Bone marrow (tissue), 2 donors: ENCODE results near the gene ATP5F1C.
A peak's percentile ranks its signal among the peaks of the same experiment; 100 is the strongest.
"Not testable (repeated sequence)": the region's sequence is repeated elsewhere in the genome, so short reads cannot be mapped to it uniquely, and the experiment has no call there.

Source experiments
- DNase-seq, 2 donors: peaks; one replicate each; lab custom pipeline; 2025; lab: John Stamatoyannopoulos, UW

Gene ATP5F1C

GRCh38 chr10:7787857-7788638, at the start of gene ATP5F1C, which contains the start of gene KIN:
ATP5F1C (plus strand) TSS chr10:7788177; CDS start chr10:7788208, 31 bp downstream.
KIN (minus strand) TSS chr10:7787993; CDS start chr10:7787933, 60 bp downstream.
- DNase-seq: peak; percentile 89 to 96

- DNase-seq: no peak
Measured at GRCh38 chr10:7738536-7739407, 49.2 kb upstream of the ATP5F1C start.

DNA sequence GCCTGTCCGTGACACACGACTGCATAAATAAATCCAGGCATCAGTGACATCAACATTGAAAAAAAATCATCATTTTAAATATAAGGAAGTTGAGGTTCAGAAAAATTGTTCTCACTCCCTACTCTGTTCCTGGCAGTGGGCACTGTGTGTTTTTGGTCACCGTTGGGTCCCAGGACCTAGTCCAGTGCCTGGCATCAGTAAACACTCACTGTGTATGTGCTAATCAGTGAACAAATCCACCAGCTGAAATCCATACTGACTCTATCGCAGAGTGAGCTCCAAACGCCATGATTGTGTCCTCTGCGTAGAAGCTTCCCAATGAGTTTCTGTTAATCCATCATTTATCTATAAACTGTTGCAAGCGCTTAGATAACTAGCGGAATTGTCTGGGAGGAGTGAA, 43.7 kb upstream of the ATP5F1C start:
- DNase-seq: no peak

- DNase-seq: not testable (repeated sequence)
Measured at GRCh38 chr10:7748637-7749036, 39.3 kb upstream of the ATP5F1C start.

- no peak for DNase-seq
Measured at GRCh38 chr10:7750222-7750621, 37.8 kb upstream of the ATP5F1C start.

DNA sequence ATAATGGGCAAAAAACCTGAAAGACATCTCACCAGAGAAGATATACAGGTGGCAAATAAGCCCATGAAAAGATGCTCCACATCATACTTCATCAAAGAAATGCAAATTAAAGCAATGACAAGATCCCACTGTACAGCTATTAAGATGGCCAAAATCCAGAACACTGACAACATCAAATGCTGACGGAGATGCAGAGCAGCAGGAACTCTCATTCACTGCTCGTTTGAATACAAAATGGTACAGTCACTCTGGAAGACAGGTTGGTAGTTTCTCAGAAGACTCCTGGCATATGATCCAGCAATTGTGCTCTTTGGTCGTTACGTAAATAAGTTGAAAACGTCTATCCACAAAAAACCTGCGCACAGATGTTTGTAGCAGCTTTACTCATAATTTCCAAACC, 35.7 kb upstream of the ATP5F1C start:
- no peak for DNase-seq

- no peak for DNase-seq
Measured at GRCh38 chr10:7755103-7755502, 32.9 kb upstream of the ATP5F1C start.

DNA sequence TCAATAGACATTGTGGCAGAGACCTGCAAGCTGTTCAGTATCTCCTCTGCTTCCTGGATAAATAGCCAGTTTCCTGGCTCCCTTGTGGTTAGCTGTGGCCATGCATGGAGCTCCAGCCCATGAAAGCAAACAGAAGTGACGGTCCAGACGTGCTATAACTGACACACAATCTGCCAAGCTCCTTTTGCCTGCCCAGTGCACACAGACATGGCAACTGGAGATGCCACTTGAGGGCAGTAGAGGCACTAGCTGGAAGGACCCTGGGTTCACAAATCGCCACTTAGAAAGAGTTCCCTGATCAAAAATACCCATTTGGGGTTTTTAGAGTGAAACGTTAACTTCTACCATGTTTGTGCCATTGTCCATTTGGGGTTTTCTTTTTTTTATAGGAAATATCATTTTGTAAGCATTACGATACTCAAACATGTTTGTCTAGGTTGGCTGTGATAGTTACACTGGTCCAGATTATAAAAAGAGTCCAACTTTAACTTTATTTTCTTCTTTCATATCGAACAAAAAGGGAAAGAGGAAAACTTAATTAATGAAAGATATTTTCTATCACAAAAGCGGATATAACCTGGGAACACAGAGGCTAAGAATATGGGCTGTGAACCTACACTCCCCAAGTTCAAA, 31.5 kb upstream of the ATP5F1C start:
- peak in 1 of 2 donors; percentile 26 for DNase-seq

DNA sequence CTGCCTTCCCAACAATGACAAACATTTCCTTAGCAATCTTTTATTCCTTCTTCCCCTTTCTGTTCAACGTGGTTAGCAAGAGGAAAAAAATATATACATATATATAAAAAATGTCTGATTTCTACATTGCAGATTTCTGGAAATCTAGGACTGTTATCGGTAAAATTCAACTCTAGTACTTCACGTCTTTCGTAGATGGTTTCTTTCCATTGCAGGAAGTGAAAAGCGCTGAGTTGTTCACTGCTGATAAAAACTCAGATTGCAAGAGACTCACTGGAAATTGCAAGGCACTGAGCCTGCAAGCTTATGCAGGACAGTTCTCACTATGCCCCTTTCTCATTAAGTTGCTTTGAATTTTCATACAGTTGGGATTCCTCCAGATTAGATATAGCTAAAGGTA, 24.0 kb upstream of the ATP5F1C start:
- DNase-seq: no peak

DNA sequence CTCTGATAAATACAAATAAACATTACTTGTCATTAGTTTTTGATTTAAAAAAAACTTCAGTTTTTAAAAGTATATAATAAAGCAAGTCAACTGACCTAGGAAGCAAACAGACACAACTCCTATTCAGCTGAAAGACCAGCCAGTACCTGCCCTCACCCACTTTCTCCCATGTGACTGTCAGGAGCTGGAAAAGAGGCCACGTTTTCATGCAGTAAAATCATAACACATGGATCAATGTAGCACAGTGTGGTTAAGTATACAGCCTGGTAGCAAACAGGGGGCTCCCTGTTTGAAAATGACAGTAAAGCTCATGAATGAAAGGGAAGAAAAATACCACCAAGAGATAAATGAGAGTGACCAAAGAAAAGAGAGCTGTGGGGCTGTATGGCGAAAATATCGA, 21.7 kb upstream of the ATP5F1C start:
- no peak for DNase-seq

DNA sequence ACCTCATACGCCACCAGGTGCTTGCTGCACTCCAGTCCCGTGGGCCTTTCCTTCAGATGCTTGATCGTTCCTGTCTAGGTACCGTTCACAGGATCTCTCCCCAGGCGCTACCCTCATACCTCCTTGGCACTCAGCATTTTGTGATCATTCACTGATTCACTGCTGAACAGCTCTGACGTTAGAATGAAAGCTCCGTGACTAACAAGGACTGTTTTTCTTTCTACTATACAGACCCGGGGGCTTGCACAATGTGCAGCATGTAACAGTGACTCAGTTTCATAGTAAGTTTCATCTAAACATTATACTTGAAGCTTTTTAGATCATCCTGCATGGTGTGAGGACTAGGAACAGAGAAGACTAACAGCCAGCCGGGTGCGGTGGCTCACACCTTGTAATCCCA, 20.8 kb upstream of the ATP5F1C start:
- no peak for DNase-seq

DNA sequence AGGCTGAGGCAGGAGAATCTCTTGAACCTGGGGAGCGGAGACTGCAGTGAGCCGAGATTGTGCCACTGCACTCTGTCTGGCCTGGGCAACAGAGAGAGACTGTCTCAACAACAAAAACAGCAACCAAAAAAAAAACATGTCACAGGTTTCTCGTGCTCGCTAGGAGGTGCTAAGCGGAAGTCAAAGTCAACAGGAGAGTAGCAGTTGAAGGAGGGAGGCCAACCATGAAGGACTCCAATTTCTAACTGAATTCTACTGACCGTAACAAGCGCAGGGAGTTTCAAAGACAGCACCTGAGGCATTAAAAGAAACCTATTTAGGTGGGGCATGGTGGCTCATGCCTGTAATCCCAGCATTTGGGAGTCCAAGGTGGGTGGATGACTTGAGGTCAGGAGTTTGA, 19.6 kb upstream of the ATP5F1C start:
- DNase-seq: no peak

DNA sequence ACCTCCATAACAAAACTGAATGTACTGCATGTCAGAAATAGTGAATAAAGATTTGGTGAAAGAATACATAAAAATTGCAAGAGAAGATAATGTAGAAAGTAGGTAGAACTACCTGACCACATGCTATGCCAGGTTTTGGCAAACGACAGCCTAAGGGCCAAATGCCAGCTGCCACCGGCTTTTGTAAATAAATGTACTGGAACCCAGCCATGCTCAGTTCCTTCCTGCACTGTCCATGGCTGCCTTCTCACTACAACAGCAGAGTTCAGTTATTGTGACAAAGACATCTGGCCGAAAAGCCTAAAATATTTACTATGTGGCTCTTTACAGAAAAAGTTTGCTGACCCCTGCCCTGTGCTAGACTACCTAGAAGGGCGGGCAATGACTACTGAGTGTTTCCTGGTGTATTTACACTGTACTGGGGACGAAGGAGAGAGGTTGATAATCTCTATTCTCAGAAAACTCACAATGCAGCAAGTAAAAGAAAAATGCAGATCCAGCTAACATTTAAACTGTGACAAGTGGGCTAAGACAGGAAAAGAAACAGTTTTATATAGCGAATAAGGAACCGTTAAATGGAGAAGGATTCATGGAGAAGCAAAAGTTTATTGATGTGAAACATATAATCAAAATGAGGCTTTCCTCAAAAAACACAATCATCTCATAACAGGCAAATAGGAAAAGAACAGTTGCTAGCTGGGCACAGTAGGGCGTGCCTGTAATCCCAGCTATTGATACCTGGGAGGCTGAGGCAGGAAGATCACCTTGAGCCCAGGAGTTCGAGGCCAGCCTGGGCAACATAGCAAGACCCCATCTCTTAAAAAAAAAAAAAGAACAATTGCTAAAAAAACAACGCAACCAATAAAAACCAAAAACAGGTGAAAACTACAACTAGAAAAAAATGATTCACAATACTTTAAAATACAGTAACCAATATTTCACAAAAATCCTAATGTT, 13.9 kb upstream of the ATP5F1C start:
- DNase-seq: no peak

GRCh38 chr10:7776777-7777176, 11.2 kb upstream of the ATP5F1C start:
- DNase-seq: no peak

DNA sequence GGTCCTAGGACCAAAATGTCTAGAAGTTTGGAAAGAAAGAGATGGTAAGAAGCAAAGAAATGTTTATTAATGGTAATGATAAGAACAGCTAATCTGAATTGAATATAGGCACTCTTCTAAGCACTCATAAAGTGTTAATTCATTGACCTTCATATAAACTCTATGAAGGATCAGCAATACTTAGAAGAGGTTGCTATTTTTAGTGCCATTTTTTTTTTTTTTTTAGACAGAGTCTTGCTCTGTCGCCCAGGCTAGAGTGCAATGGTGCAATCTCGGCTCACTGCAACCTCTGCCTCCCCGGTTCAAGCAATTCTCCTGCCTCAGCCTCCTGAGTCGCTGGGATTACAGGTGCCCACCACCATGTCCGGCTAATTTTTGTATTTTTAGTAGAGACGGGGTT, 5.8 kb upstream of the ATP5F1C start:
- not testable (repeated sequence) for DNase-seq

DNA sequence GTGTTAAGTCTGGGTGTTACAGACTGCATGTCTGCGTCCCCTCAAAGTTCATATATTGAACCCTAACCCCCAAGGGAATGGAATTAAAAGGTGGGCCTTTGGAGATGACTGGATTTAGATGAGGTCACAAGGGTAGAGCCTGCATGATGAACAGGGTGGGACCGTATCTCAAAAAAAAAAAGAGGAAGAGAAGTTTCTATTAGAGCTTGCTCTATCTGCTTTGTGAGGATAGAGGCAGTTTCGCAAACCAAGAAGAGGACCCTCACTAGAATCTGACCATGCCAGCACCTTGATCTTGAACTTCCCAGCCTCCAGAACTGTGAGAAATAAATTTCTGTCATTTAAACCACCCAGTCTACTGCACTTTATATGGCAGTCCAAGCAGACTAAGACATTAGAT, 1.5 kb upstream of the ATP5F1C start:
- no peak for DNase-seq

DNA sequence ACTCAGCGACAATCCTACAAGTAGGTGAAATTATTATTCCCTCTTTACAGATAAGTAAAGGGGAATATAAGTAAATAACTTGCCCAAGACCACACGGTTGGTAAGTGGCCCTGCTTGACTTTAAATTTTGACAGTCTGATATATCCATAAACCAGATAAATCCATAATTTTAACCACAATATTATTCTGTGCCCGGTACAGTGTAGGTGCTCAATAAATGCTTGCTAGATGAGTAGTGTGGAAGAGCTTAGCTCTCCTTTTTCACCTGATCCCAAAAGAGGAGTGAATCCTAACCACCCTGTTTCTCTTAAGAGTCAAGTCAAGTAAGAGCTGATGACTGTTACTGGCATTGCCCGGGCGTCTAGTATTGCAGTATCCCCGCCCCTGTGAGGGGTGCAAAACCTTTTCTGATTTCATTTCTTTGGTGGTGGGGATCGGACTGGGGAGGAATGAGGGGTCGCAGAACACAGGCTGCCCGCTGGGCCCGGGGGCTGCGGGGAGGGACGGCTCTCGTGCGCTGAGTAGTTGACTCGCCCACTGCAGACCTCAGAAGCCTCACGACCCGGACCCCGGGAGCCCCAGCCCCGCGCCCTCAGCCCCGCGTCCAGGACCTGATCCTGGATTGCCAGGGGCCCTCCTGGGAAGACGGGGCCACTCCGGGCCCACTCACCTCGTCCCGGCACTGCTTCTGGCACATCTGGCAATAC, 674 bp upstream of the ATP5F1C start:
- DNase-seq: no peak

GRCh38 chr10:7788639-7789286, 786 bp downstream of the ATP5F1C start:
- DNase-seq: no peak

DNA sequence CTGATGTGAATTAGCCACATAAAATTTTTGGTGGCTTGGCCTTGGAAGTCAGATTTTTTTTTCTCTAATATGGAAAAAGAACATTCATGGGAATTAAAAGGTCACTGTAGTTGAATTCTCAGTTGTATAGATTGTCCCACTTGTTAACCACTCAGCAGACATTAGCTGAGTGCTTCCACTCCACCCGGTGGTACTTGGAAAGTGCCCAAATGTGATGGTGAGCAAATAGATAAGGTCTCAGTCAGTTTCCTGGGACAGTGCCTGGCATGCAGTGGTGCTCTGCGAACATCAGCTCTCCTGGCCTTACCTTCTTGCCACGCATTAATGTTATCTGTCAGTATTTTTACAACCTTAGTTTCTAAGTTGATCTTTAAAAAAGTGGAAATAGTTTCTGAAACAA, 1.4 kb downstream of the ATP5F1C start:
- DNase-seq: no peak

DNA sequence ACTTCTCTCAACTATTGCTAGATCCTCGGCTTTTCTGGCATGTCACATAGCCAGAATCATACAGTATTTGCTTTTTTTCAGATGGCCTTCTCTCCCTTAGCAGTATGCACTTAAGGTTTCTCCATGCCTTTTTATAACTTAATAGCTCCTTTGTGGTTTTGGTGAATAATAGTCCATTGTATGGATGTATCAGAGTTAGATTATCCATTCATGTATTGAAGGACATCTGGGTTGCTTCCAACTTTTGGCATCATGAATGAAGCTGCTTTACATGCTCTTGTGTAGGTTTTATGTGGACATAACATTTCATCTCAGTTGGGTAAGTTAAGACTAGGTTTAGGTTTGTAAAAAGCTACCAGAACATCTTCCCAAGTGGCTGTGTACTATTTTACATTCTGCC, 4.6 kb downstream of the ATP5F1C start:
- no peak for DNase-seq
